Measurements from ENCODE around the gene CEP152. TPM values are rescaled to one million over a fixed set of nuclear protein-coding genes. Genes with fewer than 3 reads are reported as not detected.
A peak's percentile ranks its signal among the peaks of the same experiment; 100 is the strongest.

CEP152 gene
- total and polyA plus RNA-seq, 9 of the 15 experiments (the other 6 are each of a cell fraction or from before 2014, with no cell fraction given): 9.9 to 43.0 (median 23.6) TPM

- Histone ChIP-seq H3K4me3 (no peak overlapping the region), H4K20me1 (replicated peaks; ENCODE audit: control insufficient read depth, insufficient read depth, low read length) (no peaks in the 10 kb centered on the region), H3K36me3 (ENCODE audit: control insufficient read depth, insufficient read depth, low read length) (peaks cover 73% of the 10 kb centered on the region), H3K27me3 (ENCODE audit: control insufficient read depth in 2 of 2, insufficient read depth in 2 of 2, low read length in 2 of 2) (no peaks in the 10 kb centered on the region), H3K4me2 (ENCODE audit: insufficient read depth, low read length) (no peak overlapping the region), H3K9ac (ENCODE audit: insufficient read depth in 1 of 2, low read depth in 2 of 2, low read length in 2 of 2) (no peak overlapping the region), H3K9me1 (ENCODE audit: control insufficient read depth, insufficient read depth, low read length) (no peaks in the 10 kb centered on the region), H2AFZ (ENCODE audit: low read depth, low read length) (no peak overlapping the region), H3K4me1 (replicated peaks in 1 of 2; ENCODE audit: control insufficient read depth in 2 of 2, insufficient read depth in 2 of 2, low read length in 2 of 2) (no peaks in the 10 kb centered on the region), H3K27ac (ENCODE audit: extremely low read depth, low read depth, low read length) (no peak overlapping the region), H3K9me3 (replicated peaks; ENCODE audit: control insufficient read depth, insufficient read depth, low read depth, low read length) (no peaks in the 10 kb centered on the region), H3K79me2 (ENCODE audit: control insufficient read depth, insufficient read depth, low read length) (no peaks in the 10 kb centered on the region)
- BruUV-seq (replicated peaks): no TSS peak
- FAIRE-seq: no peak
- ChIA-PET POLR2A (interaction anchor here (1.1 kb wide), 1 partner anchor 70 kb away, joined by 4 read pairs; no protein-coding TSS in a partner anchor), CTCF (ENCODE audit: low intra/inter-chr PET ratio) (no interaction called here)
- no peak for ATAC-seq
- intact Hi-C loops (cut with micrococcal nuclease): no loop called here
- in situ Hi-C loops (cut with MboI): no loop called here
- no peak for DNase-seq (ENCODE audit: extremely low read depth in 1 of 4, low spot score in 3 of 4)
- 7% methylated on average over 1 of the region's 1 CpG for WGBS (ENCODE audit: insufficient coverage, low coverage, missing lambda C conversion rate)
- TF ChIP-seq FOSL1 (tag; conservative IDR thresholded peaks at IDR 0.05): peak; percentile 63
- no peak for TF ChIP-seq ZNF384 (IDR thresholded peaks at IDR 0.05; ENCODE audit: low read depth, low read length)
- no peak for TF ChIP-seq ZNF212 (CRISPR knock-in tag; IDR thresholded peaks at IDR 0.05)
- TF ChIP-seq ETV5 (CRISPR knock-in tag; IDR thresholded peaks at IDR 0.05; ENCODE audit: low read depth): no peak
- TF ChIP-seq ZFX (CRISPR knock-in tag; IDR thresholded peaks at IDR 0.05): no peak
- no peak for TF ChIP-seq NFYB (IDR thresholded peaks at IDR 0.05; ENCODE audit: extremely low read depth, insufficient read length)
- TF ChIP-seq, protein P1, sequence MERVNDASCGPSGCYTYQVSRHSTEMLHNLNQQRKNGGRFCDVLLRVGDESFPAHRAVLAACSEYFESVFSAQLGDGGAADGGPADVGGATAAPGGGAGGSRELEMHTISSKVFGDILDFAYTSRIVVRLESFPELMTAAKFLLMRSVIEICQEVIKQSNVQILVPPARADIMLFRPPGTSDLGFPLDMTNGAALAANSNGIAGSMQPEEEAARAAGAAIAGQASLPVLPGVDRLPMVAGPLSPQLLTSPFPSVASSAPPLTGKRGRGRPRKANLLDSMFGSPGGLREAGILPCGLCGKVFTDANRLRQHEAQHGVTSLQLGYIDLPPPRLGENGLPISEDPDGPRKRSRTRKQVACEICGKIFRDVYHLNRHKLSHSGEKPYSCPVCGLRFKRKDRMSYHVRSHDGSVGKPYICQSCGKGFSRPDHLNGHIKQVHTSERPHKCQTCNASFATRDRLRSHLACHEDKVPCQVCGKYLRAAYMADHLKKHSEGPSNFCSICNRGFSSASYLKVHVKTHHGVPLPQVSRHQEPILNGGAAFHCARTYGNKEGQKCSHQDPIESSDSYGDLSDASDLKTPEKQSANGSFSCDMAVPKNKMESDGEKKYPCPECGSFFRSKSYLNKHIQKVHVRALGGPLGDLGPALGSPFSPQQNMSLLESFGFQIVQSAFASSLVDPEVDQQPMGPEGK (CRISPR knock-in tag; IDR thresholded peaks at IDR 0.05; ENCODE audit: borderline replicate concordance): no peak
Measured at GRCh38 chr15:48748535-48748934, 62.3 kb downstream of the CEP152 start.
